Inferior parietal cortex (tissue), 1 donor: ENCODE data around the gene PTPN9.
"Not testable (repeated sequence)": the region's sequence is repeated elsewhere in the genome, so short reads cannot be mapped to it uniquely, and the experiment has no call there.

Source experiments
- DNase-seq: peaks from one replicate; pipeline ENCODE4 v3.0.0-alpha.2; 2016; ENCODE audit errors: extremely low spot score

The PTPN9 gene

GRCh38 chr15:75578948-75579920, at the start of gene PTPN9:
PTPN9 (minus strand) TSS chr15:75579315; CDS start chr15:75578776, 539 bp downstream.
- peak; percentile 60 for DNase-seq

- peak; percentile 93 for DNase-seq
These were observed 46.6 kb upstream of the PTPN9 start, which contains the start of gene SNUPN for GRCh38 chr15:75625542-75626347. SNUPN (minus strand) TSS chr15:75625725; CDS start chr15:75621051, 4,674 bp downstream.

- no peak for DNase-seq
These were observed 43.4 kb upstream of the PTPN9 start for GRCh38 chr15:75622505-75622904.

- no peak for DNase-seq
These were observed 41.8 kb upstream of the PTPN9 start for GRCh38 chr15:75620841-75621391.

- no peak for DNase-seq
These were observed 41.1 kb upstream of the PTPN9 start for GRCh38 chr15:75620058-75620820.

- DNase-seq = no peak
These were observed 37.7 kb upstream of the PTPN9 start for GRCh38 chr15:75616766-75617165.

- peak; percentile 4 for DNase-seq
These were observed 27.9 kb upstream of the PTPN9 start for GRCh38 chr15:75606711-75607699.

GRCh38 chr15:75606026-75606425, 26.9 kb upstream of the PTPN9 start:
- no peak for DNase-seq

- DNase-seq = peak; percentile 21
These were observed 20.3 kb upstream of the PTPN9 start for GRCh38 chr15:75599401-75599800.

- DNase-seq = no peak
These were observed 19.2 kb upstream of the PTPN9 start for GRCh38 chr15:75598361-75598760.

- DNase-seq = peak; percentile 18
These were observed 18.7 kb upstream of the PTPN9 start for GRCh38 chr15:75597667-75598341.

- no peak for DNase-seq
These were observed 17.7 kb upstream of the PTPN9 start for GRCh38 chr15:75596703-75597345.

- DNase-seq = no peak
These were observed 15.2 kb upstream of the PTPN9 start for GRCh38 chr15:75594276-75594675.

- DNase-seq = no peak
These were observed 12.7 kb upstream of the PTPN9 start for GRCh38 chr15:75591655-75592364.

GRCh38 chr15:75590239-75590638, 11.1 kb upstream of the PTPN9 start:
- no peak for DNase-seq

GRCh38 chr15:75589071-75589470, 10.0 kb upstream of the PTPN9 start:
- no peak for DNase-seq

- DNase-seq = not testable (repeated sequence)
These were observed 7.3 kb upstream of the PTPN9 start for GRCh38 chr15:75586422-75586821.

GRCh38 chr15:75584121-75584520, 5.0 kb upstream of the PTPN9 start:
- DNase-seq = no peak
